Erythroblast (primary cell): ENCODE data around the gene ZC3H18.

ENCODE experiments used
- GATA1 ChIP-seq: IDR thresholded peaks from 2 replicates; pipeline ENCODE4 v1.6.1; 2011; ENCODE audit warnings: low read depth, mild to moderate bottlenecking, control low read depth, low read length, moderate library complexity
- POLR2A ChIP-seq: IDR thresholded peaks from 2 replicates; pipeline ENCODE4 v1.6.1; 2011; ENCODE audit warnings: mild to moderate bottlenecking, low read length

DNA sequence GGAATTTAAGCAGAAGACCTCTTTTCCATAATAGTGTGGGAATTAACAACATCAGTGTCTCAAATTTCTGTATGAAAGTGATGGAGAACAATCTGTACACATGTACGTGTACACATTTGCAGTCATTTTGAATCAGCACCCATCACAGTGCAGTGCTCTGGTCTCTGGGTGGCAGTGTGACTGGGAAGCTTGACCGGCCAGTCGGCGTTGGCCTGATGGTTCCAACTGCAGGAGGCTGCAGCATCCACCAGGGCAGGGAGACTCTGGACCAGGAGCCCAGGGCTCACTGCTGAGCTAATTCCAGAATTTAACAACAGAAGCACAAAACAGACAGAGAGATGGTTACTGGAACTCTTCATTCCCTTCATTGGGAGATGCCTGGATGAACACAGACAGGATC lies 17.9 kb downstream of the ZC3H18 start:
- no peak for TF ChIP-seq POLR2A
- TF ChIP-seq GATA1 = no peak
